Activated CD8-positive, alpha-beta memory T cell treated with anti-CD3 and anti-CD28 coated beads for 24 hours (primary cell): Measurements from ENCODE around the gene OGDH.
"Not testable (repeated sequence)": the region's sequence is repeated elsewhere in the genome, so short reads cannot be mapped to it uniquely, and the experiment has no call there.

ENCODE experiments used
- DNase-seq: peaks from one replicate; pipeline ENCODE4 v3.0.0-alpha.2; 2020

OGDH gene

GRCh38 chr7:44673771-44674170 lies 67.3 kb downstream of the OGDH start:
- DNase-seq: no peak

- DNase-seq: no peak
Measured at GRCh38 chr7:44674381-44674780, 68.0 kb downstream of the OGDH start.

GRCh38 chr7:44676776-44677175 lies 70.3 kb downstream of the OGDH start:
- DNase-seq: no peak

GRCh38 chr7:44678101-44678470 lies 71.7 kb downstream of the OGDH start:
- DNase-seq: no peak

- DNase-seq: no peak
Measured at GRCh38 chr7:44678471-44679179, 72.2 kb downstream of the OGDH start.

- DNase-seq: no peak
Measured at GRCh38 chr7:44681645-44682044, 75.2 kb downstream of the OGDH start.

GRCh38 chr7:44685723-44686122 lies 79.3 kb downstream of the OGDH start:
- DNase-seq: no peak

- no peak for DNase-seq
Measured at GRCh38 chr7:44689427-44689826, 83.0 kb downstream of the OGDH start.

GRCh38 chr7:44693641-44694313 lies 87.3 kb downstream of the OGDH start:
- no peak for DNase-seq

- no peak for DNase-seq
Measured at GRCh38 chr7:44694326-44694725, 87.9 kb downstream of the OGDH start.

- DNase-seq: no peak
Measured at GRCh38 chr7:44694766-44695165, 88.3 kb downstream of the OGDH start.

- no peak for DNase-seq
Measured at GRCh38 chr7:44695756-44696155, 89.3 kb downstream of the OGDH start.

GRCh38 chr7:44696728-44697127 lies 90.3 kb downstream of the OGDH start:
- DNase-seq: no peak

GRCh38 chr7:44697136-44698045 lies 91.0 kb downstream of the OGDH start:
- DNase-seq: no peak

GRCh38 chr7:44698046-44698580 lies 91.7 kb downstream of the OGDH start:
- DNase-seq: no peak

- not testable (repeated sequence) for DNase-seq
Measured at GRCh38 chr7:44699598-44699997, 93.2 kb downstream of the OGDH start.

- DNase-seq: no peak
Measured at GRCh38 chr7:44700322-44700721, 93.9 kb downstream of the OGDH start.

GRCh38 chr7:44703391-44703790 lies 97.0 kb downstream of the OGDH start:
- DNase-seq: not testable (repeated sequence)

GRCh38 chr7:44703921-44704320 lies 97.5 kb downstream of the OGDH start:
- no peak for DNase-seq

GRCh38 chr7:44705434-44705833 lies 99.0 kb downstream of the OGDH start:
- DNase-seq: no peak

GRCh38 chr7:44706788-44707557 lies 100.5 kb downstream of the OGDH start:
- no peak for DNase-seq

- no peak for DNase-seq
Measured at GRCh38 chr7:44707558-44708230, 101.3 kb downstream of the OGDH start.
